Measurements from ENCODE around the gene SENP6. TPM values are rescaled to one million over a fixed set of nuclear protein-coding genes. Genes with fewer than 3 reads are reported as not detected.
A peak's percentile ranks its signal among the peaks of the same experiment; 100 is the strongest.
"Not testable (repeated sequence)": the region's sequence is repeated elsewhere in the genome, so short reads cannot be mapped to it uniquely, and the experiment has no call there.

SENP6 gene
- polyA plus RNA-seq, 5 donors: 114 to 178 (median 172) TPM

DNA sequence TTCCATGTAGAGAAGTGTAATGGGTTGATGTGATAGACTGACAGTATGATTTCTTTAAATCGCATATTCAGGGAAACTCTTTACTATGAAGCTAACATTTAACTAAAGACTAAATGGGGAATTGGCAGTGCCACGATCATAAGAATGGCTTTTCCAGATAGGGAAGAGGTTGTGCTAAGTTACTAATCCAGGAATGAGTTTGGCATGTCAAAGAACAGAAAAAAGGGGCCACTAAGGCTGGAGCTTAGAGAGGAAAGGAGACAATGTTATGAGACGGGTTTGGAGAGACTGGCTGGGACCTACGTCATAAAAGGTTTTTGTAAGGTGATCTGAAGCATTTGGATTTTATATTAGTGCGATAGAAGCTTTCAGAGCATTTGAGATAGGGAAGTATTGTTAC lies 40.6 kb downstream of the SENP6 start:
- DNase-seq: no peak

DNA sequence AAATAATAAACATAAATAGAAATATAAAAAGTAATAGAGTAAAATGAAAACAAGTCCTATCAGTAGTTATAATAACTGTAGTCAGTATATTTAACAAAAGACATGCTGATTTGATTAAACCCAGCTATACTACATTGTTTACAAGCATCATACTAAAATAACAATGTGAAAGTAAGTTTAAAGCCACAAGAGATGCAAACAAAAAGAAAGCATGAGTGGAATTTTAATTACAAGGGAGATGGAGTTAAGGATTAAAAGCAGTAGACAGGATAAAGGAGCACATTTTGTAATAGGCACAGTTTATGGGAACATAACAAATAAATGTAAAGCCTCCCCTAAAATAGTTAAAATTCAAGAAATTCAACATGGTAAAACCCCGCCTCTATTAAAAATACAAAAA lies 41.5 kb downstream of the SENP6 start:
- no peak for DNase-seq

DNA sequence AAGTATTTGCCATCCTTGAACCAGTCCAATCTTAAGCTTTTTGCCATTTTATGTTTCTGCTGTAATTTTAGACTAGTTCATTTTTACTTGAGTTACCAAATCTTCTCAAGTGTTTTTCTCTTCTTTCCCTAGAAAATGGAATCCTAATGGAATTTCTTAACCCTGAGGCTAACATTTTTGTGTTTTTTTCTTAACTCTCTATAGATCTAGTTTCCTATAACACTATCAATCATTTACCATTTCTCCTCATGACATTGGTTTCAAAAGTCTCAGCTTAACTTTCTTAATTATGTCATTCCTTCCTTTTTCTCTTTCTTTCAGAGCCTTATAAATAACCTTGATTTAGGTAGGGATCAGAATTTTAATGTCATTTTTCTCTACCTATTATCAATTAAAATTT lies 54.8 kb downstream of the SENP6 start:
- no peak for DNase-seq

GRCh38 chr6:75657327-75657726 lies 55.6 kb downstream of the SENP6 start:
- no peak for DNase-seq

GRCh38 chr6:75666592-75666991 lies 64.9 kb downstream of the SENP6 start:
- no peak for DNase-seq

GRCh38 chr6:75673884-75674283 lies 72.2 kb downstream of the SENP6 start:
- no peak for DNase-seq

DNA sequence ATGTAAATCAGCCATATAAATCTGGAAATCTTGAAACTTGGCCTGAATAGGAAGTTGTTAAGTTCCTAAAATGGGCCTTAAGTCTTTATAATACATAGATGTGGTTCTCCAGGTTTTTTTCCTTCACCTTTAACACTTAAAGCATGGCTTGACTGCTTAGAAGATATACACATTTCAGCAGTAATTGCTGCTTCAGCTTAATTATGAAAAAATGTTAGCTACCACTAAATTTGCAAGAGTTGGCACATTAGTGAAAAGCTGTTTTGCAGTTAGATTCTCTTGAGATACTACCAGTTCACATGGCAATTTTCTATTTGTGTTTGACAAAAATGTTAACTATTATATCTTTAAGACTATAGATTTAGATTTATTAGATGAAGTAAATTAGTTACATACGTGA lies 74.7 kb downstream of the SENP6 start:
- DNase-seq: no peak

GRCh38 chr6:75682548-75682947 lies 80.9 kb downstream of the SENP6 start:
- DNase-seq: not testable (repeated sequence)

DNA sequence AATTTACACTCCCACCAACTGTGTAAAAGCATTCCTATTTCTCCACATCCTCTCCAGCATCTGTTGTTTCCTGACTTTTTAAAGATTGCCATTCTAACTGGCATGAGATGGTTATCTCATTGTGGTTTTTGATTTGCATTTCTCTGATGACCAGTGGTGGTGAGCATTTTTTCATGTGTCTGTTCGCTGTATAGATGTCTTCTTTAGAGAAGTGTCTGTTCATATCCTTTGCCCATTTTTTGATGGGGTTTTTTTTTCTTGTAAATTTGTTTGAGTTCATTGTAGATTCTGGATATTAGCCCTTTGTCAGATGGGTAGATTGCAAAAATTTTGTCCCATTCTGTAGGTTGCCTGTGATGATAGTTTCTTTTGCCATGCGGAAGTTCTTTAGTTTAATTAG lies 81.3 kb downstream of the SENP6 start:
- not testable (repeated sequence) for DNase-seq

DNA sequence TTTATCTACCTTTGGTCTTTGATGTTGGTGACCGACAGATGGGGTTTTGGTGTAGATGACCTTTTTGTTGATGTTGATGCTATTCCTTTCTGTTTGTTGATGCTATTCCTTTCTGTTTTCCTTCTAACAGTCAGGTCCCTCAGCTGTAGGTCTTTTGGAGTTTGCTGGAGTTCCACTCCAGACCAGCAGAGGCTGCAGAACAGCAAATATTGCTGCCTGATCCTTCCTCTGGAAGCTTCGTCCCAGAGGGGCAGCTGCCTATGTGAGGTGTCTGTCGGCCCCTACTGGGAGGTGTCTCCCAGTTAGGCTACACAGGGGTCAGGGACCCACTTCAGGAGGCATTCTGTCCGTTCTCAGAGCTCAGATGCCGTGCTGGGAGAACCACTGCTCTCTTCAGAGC lies 85.9 kb downstream of the SENP6 start:
- DNase-seq: not testable (repeated sequence)

DNA sequence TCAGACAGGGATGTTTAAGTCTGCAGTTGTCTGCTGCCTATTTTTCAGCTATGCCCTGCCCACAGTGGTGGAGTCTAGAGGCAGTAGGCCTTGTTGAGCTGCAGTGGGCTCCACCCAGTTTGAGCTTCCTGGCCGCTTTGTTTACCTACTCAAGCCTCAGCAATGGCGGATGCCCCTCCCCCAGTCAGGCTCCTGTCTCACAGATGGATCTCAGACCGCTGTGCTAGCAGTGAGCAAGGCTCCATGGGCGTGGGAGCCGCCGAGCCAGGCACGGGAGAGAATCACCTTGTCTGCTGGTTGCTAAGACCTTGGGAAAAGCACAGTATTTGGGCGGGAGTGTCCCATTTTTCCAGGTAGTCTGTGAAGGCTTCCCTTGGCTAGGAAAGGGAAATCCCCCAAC lies 86.3 kb downstream of the SENP6 start:
- DNase-seq: not testable (repeated sequence)

- DNase-seq: no peak
These were observed 87.9 kb downstream of the SENP6 start for GRCh38 chr6:75689576-75689975.

GRCh38 chr6:75691012-75691411 lies 89.3 kb downstream of the SENP6 start:
- no peak for DNase-seq

DNA sequence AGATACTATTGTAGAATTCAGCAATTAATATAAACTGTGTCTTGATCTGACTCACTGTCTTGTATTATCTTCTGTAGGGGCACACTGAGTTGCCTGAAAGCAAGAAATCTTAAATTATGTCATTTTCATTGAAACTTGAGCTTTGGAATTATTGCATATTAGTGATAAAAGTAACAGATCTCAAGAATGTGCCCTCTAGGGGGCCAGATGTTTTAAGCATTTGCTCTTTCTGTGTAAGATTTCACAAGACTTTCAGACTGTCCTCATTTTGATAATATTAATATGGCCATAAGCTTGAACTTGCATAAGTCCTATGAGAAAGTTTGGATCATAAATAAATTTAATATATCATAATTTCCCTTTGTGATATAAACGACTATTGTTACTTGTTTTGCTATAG lies 91.9 kb downstream of the SENP6 start:
- DNase-seq: peak in 1 of 2 donors; percentile 3

- no peak for DNase-seq
These were observed 92.7 kb downstream of the SENP6 start for GRCh38 chr6:75694406-75694805.

DNA sequence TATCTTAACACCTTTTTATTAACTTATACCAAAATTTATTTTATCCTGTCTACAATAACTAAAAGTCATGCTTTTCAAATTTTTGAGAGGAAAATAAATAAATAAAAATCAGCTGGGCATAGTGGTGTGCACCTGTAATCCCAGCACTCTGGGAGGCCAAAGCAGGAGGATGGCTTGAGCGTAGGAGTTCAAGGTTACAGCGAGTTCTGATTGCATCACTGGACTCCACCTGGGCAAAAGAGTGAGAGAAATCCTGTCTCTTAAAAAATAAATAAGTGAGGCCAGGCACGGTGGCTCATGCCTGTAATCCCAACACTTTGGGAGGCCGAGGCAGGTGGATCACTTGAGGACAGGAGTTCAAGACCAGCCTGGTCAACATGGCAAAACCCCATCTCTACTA lies 106.7 kb downstream of the SENP6 start:
- not testable (repeated sequence) for DNase-seq

DNA sequence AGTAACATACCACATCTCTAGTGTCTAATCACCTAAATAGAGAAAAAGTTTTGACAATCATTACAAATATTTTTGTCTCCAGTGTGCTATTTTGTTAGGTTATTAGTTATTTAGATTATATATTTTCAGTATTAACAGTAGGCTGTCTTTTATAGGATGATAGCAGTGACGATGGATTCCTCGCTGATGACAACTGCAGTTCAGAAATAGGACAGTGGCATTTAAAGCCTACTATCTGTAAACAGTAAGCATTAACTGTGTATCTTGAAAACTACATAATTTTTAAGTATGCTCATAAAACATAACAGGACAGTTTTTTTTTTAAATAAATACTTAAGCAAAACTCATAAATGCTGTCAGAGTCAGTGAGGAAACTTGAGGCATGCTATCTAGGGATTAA lies 109.5 kb downstream of the SENP6 start:
- DNase-seq: no peak

DNA sequence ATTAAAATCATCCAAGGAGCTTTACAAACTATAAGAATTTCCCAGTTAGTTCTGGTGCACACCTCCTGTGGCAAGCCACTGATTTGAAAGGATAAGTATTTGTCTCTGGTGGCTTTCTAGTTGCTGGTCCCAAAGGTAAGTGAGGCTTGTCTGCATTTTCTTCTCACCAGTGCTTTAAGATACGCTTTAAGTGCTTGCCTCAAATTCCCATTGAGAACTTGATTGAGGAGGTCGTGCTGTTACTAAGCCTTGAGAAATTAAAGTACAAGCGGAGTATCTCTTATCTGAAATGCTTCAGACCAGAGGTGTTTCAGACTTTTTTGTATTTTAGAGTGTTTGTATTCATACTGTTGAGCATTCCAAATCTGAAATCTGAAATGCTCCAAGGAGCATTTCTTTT lies 117.5 kb downstream of the SENP6 start:
- DNase-seq: peak in 1 of 2 donors; percentile 7

GRCh38 chr6:75723382-75723781 lies 121.7 kb downstream of the SENP6 start:
- DNase-seq: no peak

GRCh38 chr6:75727206-75727605 lies 125.5 kb downstream of the SENP6 start:
- no peak for DNase-seq

- not testable (repeated sequence) for DNase-seq
These were observed 129.3 kb downstream of the SENP6 start for GRCh38 chr6:75731029-75731428.

GRCh38 chr6:75735491-75736186 lies 134.0 kb downstream of the SENP6 start:
- DNase-seq: no peak

DNA sequence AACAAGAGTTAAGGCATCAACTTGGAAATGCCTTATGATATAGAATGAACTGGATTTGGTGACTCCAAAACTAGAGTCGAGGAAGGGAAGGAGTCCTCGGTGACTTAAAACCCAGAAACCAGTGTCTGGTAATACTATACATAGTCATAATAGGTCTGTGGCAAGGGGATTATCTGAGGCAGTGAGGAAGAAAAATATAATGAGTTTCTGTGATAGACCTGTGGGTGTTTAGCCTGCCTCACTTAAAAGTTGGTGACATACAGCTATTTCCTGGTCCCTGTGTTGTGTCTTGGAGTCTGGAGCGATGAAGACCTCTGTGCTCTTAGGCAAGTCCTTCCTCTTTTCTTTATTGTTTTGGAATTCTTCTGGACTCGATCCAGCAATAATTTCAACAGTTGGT lies 142.3 kb downstream of the SENP6 start:
- no peak for DNase-seq

DNA sequence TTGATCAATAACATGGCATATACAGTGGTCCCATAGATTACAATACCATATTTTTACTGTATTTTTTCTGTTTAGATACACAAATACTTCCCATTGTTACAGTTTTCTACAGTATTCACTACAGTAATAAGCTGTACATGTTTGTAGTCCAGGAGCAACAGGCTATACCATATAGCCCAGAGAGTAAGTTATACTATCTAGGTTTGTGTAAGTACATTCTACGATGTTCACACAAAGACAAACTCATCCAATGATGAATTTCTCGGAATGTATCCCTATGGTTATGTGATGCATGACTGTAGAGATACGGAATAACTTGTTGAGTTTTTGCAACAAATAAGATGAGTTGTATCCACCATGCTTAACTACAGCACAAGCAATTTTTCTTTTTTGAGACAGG lies 143.7 kb downstream of the SENP6 start:
- DNase-seq: no peak

Measured in right lung (tissue), 5 donors.